Erythroblast (primary cell): ENCODE results near the gene HMGCS1.

Source experiments
- DNase-seq, 2 experiments: peaks; one replicate each; lab custom pipeline; 2025; lab: John Stamatoyannopoulos, UW
- GATA1 ChIP-seq: IDR thresholded peaks from 2 replicates; pipeline ENCODE4 v1.6.1; 2011; ENCODE audit warnings: low read depth, mild to moderate bottlenecking, control low read depth, low read length, moderate library complexity
- POLR2A ChIP-seq: IDR thresholded peaks from 2 replicates; pipeline ENCODE4 v1.6.1; 2011; ENCODE audit warnings: mild to moderate bottlenecking, low read length

The HMGCS1 gene

DNA sequence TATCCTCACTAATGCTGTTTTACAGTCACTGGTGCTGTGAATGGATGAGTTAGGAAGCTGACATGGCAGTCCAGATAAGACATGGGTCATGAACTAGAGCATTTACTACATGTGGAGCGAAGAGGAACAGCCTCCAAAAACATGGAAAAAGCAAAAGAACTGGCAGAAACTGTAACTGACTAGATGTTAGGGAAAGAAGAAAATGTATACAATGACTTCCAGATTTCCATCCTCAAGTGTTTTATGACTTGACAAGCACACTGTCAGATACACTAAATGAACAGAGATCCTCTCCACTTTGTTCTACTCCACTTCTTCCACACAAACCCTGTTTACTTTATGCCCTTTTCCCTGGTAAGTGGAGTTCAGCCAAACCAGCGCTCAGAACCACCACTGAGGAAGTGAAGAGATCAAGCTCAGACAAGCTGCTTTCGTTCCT, 11.5 kb downstream of the HMGCS1 start:
- TF ChIP-seq GATA1 = no peak
- TF ChIP-seq POLR2A = no peak
- peak in 1 of 2 experiments; percentile 5 for DNase-seq

DNA sequence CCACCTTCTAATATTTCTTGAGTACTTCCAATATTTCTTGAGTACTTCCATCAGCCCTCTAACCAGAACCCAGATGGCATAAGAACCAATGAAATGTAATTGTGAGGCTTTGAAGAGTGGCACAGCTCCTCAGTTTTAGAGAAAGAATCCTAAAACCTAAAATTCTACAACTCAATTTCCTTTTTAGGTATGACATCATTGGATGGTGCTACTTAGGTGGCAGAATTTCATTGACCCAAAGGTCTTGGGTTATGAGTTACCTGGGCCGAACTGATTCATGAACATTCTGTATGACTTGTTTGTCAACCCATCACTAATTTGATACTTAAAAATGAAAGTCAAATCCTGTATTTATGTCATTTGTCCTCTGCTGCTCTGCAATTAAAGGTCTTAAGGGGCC, 13.1 kb downstream of the HMGCS1 start:
- no peak for TF ChIP-seq GATA1
- no peak for DNase-seq

DNA sequence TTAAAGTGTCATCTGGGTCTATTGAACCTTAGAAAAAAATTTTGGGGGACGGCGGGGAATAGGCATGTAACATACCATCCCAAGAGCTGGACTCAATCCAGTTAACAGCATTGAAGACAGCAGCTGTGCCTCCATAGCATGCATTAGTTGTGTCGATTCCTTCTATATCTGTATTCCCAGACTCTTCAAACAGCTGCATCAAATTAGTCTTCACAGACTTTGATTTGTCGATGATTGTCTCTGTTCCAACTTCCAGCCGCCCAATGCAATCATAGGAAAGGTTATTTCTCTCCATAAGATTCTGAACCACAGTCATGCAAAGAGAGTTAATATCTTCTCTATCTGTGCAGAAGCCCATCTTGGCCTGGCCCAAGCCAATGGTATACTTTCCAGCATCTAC, 14.8 kb downstream of the HMGCS1 start:
- TF ChIP-seq GATA1 (no peak), POLR2A (no peak)
- no peak for DNase-seq

DNA sequence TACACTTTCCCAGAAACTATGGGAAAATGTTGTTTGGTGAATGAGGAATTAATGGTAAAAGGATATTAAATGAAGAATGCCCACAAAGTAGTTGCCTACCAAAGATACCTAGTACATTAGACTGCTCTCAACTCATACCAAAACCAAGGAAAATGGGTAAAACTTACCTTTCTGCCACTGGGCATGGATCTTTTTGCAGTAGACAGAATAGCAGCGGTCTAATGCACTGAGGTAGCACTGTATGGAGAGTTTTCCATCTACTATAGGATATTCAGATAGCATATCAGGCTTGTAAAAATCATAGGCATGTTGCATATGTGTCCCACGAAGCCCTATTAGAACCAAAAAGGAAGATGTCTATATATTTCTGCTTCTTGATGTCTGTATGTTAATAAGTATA, 16.4 kb downstream of the HMGCS1 start:
- DNase-seq = no peak
- no peak for TF ChIP-seq POLR2A
- no peak for TF ChIP-seq GATA1

DNA sequence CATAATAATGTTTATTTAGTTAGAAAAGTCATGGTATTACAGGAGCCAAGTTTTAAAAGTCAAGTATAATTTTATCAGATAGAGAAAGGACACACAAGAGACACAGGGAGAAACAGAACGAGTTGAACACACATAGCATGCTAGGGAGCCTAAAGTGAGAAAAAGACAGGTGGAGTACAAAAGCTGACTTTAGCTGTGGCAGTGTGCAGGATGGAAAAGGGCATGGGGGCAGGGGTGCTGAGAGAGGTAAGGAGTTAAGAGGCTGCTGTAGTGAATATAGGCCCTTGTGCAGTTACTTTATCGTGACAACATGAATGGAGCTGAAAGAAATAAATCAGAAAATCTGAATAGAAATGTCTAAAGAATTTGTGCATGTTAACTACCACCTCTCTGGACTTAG, 18.0 kb downstream of the HMGCS1 start:
- no peak for DNase-seq
- TF ChIP-seq POLR2A (no peak), GATA1 (no peak)

DNA sequence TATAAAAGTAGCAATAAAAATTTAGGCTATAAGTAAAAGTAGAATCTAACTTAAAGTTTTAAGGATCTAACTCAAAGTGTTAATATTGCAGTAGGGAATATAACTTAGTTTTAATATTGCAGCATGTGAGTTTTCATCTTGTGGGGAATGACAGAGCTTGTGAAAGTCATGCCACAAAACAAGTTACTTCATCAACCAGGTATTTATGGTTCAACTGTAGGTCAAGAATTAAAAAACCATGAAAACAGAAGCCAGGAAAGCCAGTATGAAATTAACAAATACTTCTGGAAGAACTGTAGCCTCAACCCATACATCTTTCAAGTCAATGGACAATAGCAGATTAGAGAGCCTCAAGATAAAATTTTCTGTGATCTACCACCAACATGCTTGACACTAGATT, 19.0 kb downstream of the HMGCS1 start:
- no peak for DNase-seq
- TF ChIP-seq GATA1 = no peak
- TF ChIP-seq POLR2A = no peak

DNA sequence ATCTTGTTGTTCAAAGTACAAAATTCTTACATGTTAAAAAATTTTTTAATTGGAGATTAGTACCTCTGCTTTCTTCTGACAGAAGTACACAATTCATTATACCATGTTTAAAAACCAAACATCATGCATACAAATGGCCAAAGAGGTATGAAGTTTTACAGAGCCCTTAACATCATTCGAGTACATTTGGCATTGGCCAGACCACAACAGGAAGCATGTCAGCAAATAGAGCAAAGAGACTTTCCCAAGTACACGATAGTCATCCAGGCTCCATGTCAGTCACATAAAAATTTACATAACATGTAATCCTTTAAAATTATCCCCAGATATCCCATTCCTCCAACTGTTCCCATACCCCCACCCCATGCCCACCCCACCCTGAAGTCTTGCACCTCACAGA, 22.5 kb downstream of the HMGCS1 start:
- no peak for DNase-seq
- TF ChIP-seq POLR2A = no peak
- TF ChIP-seq GATA1 = no peak

DNA sequence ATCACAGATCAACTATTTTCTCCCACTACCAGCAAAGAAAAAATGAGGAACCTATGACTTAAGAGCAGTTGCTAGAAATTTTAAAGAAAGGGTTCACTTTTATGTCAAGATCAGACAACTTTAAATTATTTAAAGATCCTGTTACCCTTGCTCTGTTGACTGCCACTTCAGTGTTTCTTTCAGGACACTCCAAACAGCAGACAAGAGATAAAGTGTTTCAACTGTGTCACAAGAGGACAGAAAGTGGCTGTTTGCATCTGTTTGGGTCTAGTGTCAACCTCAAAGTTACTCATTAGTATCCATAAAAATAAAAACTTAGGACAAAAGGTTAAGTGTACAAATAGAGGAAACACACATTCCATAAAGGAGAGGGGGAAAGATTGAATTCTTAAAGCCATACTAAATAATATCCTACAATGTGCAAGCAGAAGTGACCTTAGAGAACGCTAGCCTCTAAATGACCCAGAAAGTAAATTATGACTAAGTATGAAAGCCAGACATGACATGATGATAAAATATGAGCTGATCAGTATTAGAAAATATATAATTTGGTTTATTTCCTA, 24.9 kb downstream of the HMGCS1 start:
- TF ChIP-seq POLR2A = no peak
- no peak for TF ChIP-seq GATA1
- no peak for DNase-seq

DNA sequence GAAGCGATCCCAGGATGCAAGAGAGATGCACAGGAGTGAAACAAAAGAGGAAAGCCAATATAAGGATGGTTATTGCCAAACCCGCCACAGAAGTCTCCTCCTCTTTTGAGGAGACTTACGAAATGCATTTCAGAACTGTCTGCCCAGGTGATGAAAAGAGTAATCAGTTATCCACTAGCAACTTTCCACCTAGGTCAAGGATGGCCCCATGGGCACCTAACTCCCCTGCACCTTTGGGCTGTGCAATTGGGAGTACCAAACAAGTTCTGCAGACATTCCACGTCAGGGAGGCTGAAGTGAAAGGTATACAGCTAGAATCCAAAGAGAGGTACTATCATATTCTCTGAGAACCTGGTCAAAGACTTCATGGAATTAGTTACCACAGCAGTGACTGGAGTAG, 25.7 kb downstream of the HMGCS1 start:
- TF ChIP-seq GATA1 (no peak), POLR2A (no peak)
- DNase-seq = no peak

DNA sequence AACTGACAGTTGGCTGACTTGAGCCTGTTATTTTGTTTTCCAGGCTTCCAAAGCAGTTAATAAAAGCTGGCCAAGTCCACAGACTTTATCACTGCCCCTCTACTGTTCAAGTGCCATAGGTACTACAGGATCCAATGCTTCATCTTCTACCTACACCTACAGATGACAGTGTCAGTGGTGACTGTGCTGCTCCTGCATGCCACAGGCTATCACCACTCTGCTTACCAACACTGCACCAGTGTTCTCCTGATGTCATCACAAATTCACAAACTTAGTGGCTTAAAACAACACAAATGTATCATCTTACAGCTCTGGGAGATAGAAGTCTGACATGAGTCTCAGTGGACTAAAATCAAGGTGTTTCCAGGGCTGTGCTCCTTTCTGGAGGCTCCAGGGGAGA, 26.6 kb downstream of the HMGCS1 start:
- DNase-seq = no peak
- TF ChIP-seq GATA1 = no peak
- no peak for TF ChIP-seq POLR2A

DNA sequence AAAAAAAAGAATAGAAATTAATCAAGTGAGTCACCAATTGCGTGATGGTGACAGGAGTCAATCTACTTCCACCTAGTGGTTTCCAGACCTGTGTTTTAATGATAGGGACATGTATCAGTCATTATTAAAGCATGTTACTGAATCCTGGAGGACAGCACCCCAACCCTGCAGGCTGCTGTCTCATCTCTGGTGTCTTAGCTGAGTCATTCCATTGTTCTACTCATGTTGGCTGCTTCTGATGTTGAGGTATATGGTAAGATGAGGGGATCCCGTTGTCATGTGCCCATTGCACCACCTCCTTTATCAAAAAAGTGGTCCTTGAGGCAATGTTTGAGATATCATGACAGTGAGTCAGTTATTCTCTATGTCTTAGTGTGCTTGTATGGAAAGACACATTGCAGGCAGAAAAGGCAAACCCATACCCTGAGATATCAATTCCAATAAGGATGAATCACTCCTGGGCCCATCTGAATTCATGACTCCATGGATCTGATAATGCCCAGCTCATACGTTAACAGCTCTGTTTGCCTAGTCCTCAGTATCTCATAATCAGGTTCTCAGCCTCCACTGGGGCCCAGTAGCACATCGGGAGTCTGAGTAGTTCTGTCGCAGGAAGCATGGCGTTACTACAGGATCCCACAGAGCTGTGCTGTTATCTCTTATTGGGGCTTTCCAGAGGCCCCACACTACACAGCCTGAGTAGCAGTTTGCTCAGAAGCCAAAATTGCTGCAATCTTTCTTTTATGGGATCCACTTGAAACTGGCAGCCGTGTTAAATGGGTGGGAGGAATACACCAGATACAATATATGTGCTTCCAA, 31.2 kb downstream of the HMGCS1 start:
- TF ChIP-seq GATA1 (no peak), POLR2A (no peak)
- no peak for DNase-seq

DNA sequence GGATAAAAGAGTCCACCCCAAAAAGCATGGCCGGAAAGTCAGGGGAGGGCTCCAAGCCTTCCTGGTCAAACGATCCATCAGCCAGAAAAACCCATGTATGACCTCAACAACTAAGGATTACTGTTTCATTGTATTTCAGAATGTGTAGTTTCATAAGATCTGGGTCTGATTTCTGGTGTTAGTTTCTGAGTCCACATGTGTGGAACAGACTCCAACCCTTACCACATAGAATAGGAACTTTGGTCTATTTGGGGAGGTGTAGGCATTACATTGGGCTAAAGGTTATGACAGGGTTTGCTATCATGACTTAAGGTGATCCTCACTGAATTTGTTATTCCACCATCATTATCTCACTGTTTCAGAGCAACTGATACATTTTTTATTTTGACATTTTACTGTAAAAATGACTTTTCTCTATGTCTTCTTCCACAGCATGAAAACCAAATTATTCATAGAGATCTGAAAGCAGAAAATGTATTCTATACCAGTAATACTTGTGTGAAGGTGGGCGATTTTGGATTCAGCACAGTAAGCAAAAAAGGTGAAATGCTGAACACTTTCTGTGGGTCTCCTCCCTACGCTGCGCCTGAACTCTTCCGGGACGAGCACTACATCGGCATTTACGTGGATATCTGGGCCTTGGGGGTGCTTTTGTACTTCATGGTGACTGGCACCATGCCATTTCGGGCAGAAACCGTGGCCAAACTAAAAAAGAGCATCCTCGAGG, 33.5 kb downstream of the HMGCS1 start:
- TF ChIP-seq GATA1 (no peak), POLR2A (no peak)
- DNase-seq = no peak

DNA sequence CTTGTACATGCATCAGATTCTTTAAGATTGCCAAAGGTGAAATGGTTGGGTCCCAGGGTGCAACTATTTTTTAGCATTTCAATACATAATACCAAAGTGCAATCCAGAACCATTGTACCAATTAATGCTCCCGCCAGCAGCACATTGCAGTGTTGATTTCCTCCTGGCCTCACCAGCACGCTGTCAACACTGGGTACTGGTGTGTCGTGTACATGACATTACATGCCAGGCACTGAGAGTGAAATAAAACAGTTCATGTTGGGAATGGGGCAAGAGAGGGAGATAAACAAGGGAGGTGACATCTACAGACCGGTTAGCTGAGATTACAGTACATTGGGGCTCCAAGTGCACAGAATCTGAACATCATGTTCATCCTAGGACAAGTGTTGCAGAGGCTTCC, 37.8 kb downstream of the HMGCS1 start:
- TF ChIP-seq GATA1 (no peak), POLR2A (no peak)
- DNase-seq = no peak
